Activated CD8-positive, alpha-beta memory T cell treated with anti-CD3 and anti-CD28 coated beads for 48 hours (primary cell): Measurements from ENCODE around the gene BMP8A.
A peak's percentile ranks its signal among the peaks of the same experiment; 100 is the strongest.
"Not testable (repeated sequence)": the region's sequence is repeated elsewhere in the genome, so short reads cannot be mapped to it uniquely, and the experiment has no call there.

Experiments
- DNase-seq, 3 experiments: peaks; one replicate each; pipeline ENCODE4 v3.0.0-alpha.2; 2020; ENCODE audit warnings: low read depth in 2 of 3, low spot score in 2 of 3

Gene BMP8A

GRCh38 chr1:39504436-39504835 lies 13.0 kb downstream of the BMP8A start:
- not testable (repeated sequence) for DNase-seq

- DNase-seq, result no peak
Observed at GRCh38 chr1:39505289-39505688, 13.9 kb downstream of the BMP8A start.

GRCh38 chr1:39507230-39507928 lies 15.9 kb downstream of the BMP8A start:
- DNase-seq, result no peak

GRCh38 chr1:39508266-39508665 lies 16.8 kb downstream of the BMP8A start:
- DNase-seq, result no peak

GRCh38 chr1:39508857-39509305 lies 17.4 kb downstream of the BMP8A start:
- DNase-seq, result no peak

GRCh38 chr1:39509360-39510009 lies 18.0 kb downstream of the BMP8A start:
- DNase-seq, result peak in 1 of 3 experiments; percentile 15

GRCh38 chr1:39510570-39511186 lies 19.2 kb downstream of the BMP8A start:
- not testable (repeated sequence) for DNase-seq

- not testable (repeated sequence) for DNase-seq
Observed at GRCh38 chr1:39511477-39511876, 20.0 kb downstream of the BMP8A start.

- DNase-seq, result not testable (repeated sequence)
Observed at GRCh38 chr1:39512234-39512847, 20.9 kb downstream of the BMP8A start.

- not testable (repeated sequence) for DNase-seq
Observed at GRCh38 chr1:39514710-39515124, 23.3 kb downstream of the BMP8A start.

GRCh38 chr1:39515131-39516086 lies 24.0 kb downstream of the BMP8A start:
- DNase-seq, result peak in 1 of 3 experiments; percentile 20

- DNase-seq, result not testable (repeated sequence)
Observed at GRCh38 chr1:39516841-39517240, 25.4 kb downstream of the BMP8A start.

GRCh38 chr1:39517936-39518335 lies 26.5 kb downstream of the BMP8A start:
- not testable (repeated sequence) for DNase-seq

- DNase-seq, result not testable (repeated sequence)
Observed at GRCh38 chr1:39519376-39519775, 27.9 kb downstream of the BMP8A start.

- DNase-seq, result not testable (repeated sequence)
Observed at GRCh38 chr1:39522221-39522620, 30.8 kb downstream of the BMP8A start.

- no peak for DNase-seq
Observed at GRCh38 chr1:39522661-39523567, 31.5 kb downstream of the BMP8A start.

- no peak for DNase-seq
Observed at GRCh38 chr1:39524171-39524570, 32.7 kb downstream of the BMP8A start.

GRCh38 chr1:39524591-39525365 lies 33.3 kb downstream of the BMP8A start:
- DNase-seq, result no peak
